Measurements from ENCODE around the gene HSF4.

HSF4 gene

DNA sequence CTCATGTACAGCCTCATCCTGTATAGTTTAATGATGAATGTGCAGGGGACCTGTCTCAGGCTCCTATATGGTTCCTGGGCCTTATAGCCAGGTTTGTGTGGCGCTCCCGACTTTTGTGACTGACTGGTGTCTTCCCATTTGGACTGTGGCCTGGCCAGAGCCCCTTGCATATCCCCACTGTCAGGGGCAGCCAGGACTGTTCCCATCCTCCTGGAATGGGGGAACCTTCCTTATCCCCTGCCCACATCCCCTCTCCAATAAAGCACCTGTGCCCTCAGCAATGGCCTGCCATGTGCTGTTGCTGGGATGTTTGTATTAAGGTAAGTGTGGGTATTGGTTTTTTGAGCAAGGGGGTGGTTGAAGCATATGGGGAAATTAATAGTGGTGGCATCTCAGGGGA is 16.3 kb upstream of the HSF4 start:
- H3K27ac ChIP-seq: no peak overlapping the region

DNA sequence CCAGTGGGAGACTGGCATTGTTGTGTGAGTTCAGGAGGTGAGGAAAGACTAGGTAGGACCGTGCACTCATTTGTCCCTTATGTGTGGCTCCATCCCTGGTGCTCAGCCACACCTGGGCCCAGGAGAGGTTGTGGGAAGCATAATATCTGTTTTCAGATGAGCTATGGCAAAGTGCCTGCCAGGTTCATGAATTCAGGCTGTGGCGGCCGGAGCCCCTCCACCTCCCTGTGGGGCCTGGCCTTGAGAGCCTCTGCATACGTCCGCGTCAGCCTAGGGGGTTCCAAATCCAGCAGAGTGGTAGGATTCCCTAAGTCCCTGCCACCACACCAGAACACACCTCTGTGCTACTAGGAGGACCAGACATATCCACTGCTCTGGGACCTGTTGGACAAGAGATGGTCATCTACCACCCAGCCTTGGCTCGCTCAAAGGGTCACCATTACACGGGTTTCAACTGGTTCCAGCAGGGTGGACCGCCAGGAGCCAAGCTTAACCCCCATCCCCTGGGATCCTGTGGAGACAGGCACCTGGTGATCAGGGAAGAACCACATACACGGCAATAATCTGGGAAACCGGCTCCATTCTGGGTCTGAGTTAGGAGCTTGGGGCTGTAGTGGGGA is 15.8 kb upstream of the HSF4 start:
- Histone ChIP-seq H3K9me3 (replicated peaks in 1 of 11) (peaks cover 0 to 12% (median 0%) of the 10 kb centered on the region in 11 experiments; a peak in 4 of 22 replicates), H3K9ac (no peak overlapping the region), H3K27ac (no peak overlapping the region), H3K4me1 (peaks cover 10 to 17% (median 14%) of the 10 kb centered on the region in 10 experiments; a peak in 19 of 20 replicates), H3K36me3 (peaks cover 58 to 65% (median 63%) of the 10 kb centered on the region in 11 experiments), H3K4me2 (no peak overlapping the region), H3K4me3 (no peak overlapping the region), H3K27me3 (peaks cover 29 to 49% (median 41%) of the 10 kb centered on the region in 11 experiments), H4K20me1 (peaks cover 38 to 99% (median 63%) of the 10 kb centered on the region in 11 experiments)
- no peak for TF ChIP-seq Cebpa-rat (IDR thresholded peaks at IDR 0.05)

More for the DNA sequence above, 16.3 kb upstream of the HSF4 start:
- Histone ChIP-seq H3K4me3 (no peak overlapping the region), H3K4me1 (peaks cover 10 to 15% (median 14%) of the 10 kb centered on the region in 10 experiments; a peak in 19 of 20 replicates), H3K36me3 (peaks cover 64 to 70% (median 68%) of the 10 kb centered on the region in 11 experiments), H3K27me3 (peaks cover 29 to 45% (median 41%) of the 10 kb centered on the region in 11 experiments), H3K4me2 (no peak overlapping the region), H4K20me1 (peaks cover 35 to 95% (median 58%) of the 10 kb centered on the region in 11 experiments), H3K9ac (no peak overlapping the region), H3K9me3 (replicated peaks in 1 of 11) (peaks cover 0 to 12% (median 0%) of the 10 kb centered on the region in 11 experiments; a peak in 4 of 22 replicates)
- TF ChIP-seq Cebpa-rat (IDR thresholded peaks at IDR 0.05): no peak

DNA sequence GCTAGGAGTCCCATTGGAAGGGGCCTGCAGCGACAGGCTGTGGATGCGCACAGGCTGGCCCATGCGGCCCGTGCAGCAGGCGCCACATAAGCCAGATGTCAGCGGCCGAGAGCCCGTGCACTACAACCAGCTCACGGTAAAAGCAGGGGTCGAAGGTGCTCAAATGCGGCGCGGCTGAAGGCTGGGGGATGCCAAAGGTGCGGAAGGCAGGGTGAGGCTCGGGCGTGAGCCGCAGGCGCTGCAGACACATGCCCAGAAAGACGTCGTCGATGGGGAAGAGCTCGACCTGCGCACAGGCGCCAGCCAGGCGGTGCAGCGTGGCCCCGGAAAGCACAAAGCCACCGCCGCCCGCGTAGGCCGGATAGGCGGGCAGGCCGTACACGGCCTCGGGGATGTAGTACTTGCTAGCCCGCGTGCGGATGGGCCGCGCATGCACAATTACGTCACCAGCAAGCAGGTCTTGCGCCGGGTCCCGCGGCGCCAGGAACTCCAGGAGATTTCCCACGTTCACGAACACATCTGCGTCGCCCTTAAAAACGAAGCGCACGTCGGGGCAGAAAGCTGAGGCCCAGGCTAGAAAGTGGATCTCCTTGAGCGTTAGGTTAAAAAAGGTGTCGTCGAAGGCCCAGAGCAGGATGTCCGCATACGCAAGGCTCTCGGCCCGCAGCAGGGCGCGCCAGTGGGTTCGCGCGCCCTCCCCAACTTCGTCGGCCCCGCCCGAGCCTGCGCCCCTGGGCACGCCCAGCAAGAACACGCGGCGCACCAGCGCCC is 15.1 kb upstream of the HSF4 start:
- peak overlapping the region in 2 of 10 experiments; percentile 63 to 72; a peak in 1 of 20 replicates for H3K4me3 ChIP-seq
- peaks cover 0 to 12% (median 0%) of the 10 kb centered on the region in 11 experiments; a peak in 4 of 22 replicates for H3K9me3 ChIP-seq (replicated peaks in 1 of 11)
- peaks cover 29 to 51% (median 42%) of the 10 kb centered on the region in 11 experiments for H3K27me3 ChIP-seq
- H3K36me3 ChIP-seq: peaks cover 52 to 64% (median 56%) of the 10 kb centered on the region in 11 experiments
- peak overlapping the region in 9 of 11 experiments; percentile 79 to 97 (median 85); a peak in 13 of 22 replicates for H3K4me2 ChIP-seq
- H3K9ac ChIP-seq: no peak overlapping the region
- H4K20me1 ChIP-seq: peaks cover 45 to 100% (median 70%) of the 10 kb centered on the region in 11 experiments
- no peak overlapping the region for H3K27ac ChIP-seq
- H3K4me1 ChIP-seq: peaks cover 10 to 20% (median 14%) of the 10 kb centered on the region in 10 experiments; a peak in 19 of 20 replicates
- TF ChIP-seq Cebpa-rat (IDR thresholded peaks at IDR 0.05): no peak

DNA sequence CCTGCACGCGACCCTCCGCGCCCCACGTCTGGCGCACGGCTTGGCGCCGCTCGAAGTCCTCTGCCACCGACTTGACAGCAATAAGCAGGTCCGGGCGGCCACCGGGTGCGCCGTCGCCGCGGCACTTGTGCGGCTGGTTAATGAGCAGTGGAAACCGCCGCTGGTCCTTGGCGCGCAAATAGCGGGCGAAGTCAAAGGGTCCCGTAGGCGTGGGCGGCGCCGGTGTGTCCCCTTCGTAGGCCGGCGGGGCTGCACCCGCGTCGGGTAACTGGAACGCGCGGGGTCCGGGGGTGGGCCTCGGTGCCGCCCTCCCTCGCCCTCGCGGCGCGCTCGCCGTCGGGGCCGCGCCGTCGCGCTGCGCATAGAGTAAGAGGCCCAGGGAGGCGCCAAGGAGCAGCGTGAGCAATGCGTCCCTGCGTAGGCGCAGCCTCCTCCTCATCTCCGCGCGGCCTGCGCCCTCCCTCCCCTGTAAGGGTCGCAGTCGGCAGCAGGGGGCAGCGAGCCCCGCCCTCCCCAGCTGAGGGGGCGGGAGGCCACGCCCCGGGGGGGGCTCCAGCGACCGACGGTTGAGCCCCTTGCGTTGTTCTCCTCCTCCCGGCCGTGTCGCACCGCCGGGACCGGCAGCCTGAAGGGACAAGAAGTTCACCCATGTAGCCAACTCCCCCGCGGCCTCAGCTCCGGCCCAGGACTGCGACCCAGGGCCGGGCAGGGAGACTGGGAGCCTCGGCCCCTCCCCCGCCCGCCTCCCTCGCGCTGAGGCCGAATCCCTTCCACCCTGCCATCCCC is 14.3 kb upstream of the HSF4 start:
- peaks cover 44 to 58% (median 48%) of the 10 kb centered on the region in 11 experiments for H3K36me3 ChIP-seq
- H3K4me3 ChIP-seq: peak overlapping the region; percentile 54 to 72 (median 60)
- peaks cover 0 to 12% (median 0%) of the 10 kb centered on the region in 11 experiments; a peak in 4 of 22 replicates for H3K9me3 ChIP-seq (replicated peaks in 1 of 11)
- H3K4me1 ChIP-seq: peaks cover 12 to 23% (median 16%) of the 10 kb centered on the region in 10 experiments
- H3K9ac ChIP-seq: peak overlapping the region; percentile 34 to 80 (median 69)
- peak overlapping the region in 1 of 11 experiments; percentile 35; a peak in 2 of 22 replicates for H3K27ac ChIP-seq
- H3K27me3 ChIP-seq: peaks cover 29 to 54% (median 45%) of the 10 kb centered on the region in 11 experiments
- no peak for TF ChIP-seq Cebpa-rat (IDR thresholded peaks at IDR 0.05)
- peak overlapping the region; percentile 79 to 97 (median 85) for H3K4me2 ChIP-seq
- peaks cover 53 to 100% (median 76%) of the 10 kb centered on the region in 11 experiments for H4K20me1 ChIP-seq

- Histone ChIP-seq H3K4me2 (peak within 1 kb of the TSS; percentile 79 to 97 (median 85)), H3K4me3 (peak within 1 kb of the TSS; percentile 54 to 72 (median 60)), H3K27me3 (peaks cover 29 to 59% (median 50%) of the 10 kb centered on the region in 11 experiments)
Measured at GRCh38 chr16:67150833-67151396, 13.6 kb upstream of the HSF4 start, which contains the start of gene B3GNT9. B3GNT9 (minus strand) TSS chr16:67150998; CDS start chr16:67150485, 513 bp downstream.

DNA sequence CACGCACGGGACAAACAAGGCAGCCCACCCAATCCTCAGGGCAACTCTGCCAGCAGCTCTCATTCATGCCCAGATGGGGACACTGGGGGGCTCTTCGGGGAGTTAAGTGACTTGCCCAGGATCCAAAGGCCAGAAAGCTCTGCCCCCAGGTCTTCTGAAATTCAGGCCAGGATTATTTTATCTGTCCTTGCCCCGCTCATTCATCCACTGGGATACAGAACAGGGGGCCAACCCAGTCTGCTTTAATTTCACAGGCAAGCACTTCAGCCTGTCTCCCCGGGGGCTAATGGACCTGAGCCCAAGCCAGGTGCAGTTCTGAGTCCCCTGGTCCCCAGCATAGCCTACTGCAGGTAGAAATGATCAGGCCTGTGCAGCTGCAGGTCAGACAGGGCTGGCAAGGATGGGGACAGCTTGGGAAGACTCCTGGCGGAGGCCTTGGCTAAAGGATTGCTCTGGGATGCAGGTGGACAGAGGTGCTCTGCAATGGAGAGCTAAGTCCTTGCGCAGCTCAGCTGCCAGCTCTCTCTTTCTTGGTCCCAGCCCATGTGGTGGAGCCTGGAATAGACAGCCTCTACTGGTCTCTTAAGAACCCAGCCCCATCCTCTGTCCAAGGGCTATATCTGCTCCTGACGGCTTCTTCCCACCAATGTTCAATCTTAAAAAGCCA is 13.0 kb upstream of the HSF4 start:
- Histone ChIP-seq H3K9me3 (replicated peaks in 1 of 11) (peaks cover 0 to 12% (median 0%) of the 10 kb centered on the region in 11 experiments; a peak in 4 of 22 replicates), H3K4me3 (0 out of 20 replicates have a peak overlapping the region, but pooled peaks of 1 of the 10 experiments have one; percentile 63), H3K27me3 (peaks cover 29 to 61% (median 52%) of the 10 kb centered on the region in 11 experiments), H3K27ac (no peak overlapping the region), H3K9ac (no peak overlapping the region), H4K20me1 (peaks cover 66 to 100% (median 87%) of the 10 kb centered on the region in 11 experiments), H3K36me3 (peaks cover 31 to 45% (median 35%) of the 10 kb centered on the region in 11 experiments), H3K4me1 (peaks cover 19 to 35% (median 28%) of the 10 kb centered on the region in 10 experiments), H3K4me2 (peak overlapping the region; percentile 79 to 97 (median 85); a peak in 14 of 22 replicates)
- TF ChIP-seq Cebpa-rat (IDR thresholded peaks at IDR 0.05): no peak

More at GRCh38 chr16:67150833-67151396, 13.6 kb upstream of the HSF4 start, which contains the start of gene B3GNT9:
- no peak for TF ChIP-seq Cebpa-rat (IDR thresholded peaks at IDR 0.05)
- H3K4me1 ChIP-seq: peaks cover 19 to 30% (median 23%) of the 10 kb centered on the region in 10 experiments
- H3K9me3 ChIP-seq (replicated peaks in 1 of 11): peaks cover 0 to 12% (median 0%) of the 10 kb centered on the region in 11 experiments; a peak in 4 of 22 replicates
- peaks cover 59 to 100% (median 83%) of the 10 kb centered on the region in 11 experiments for H4K20me1 ChIP-seq
- peaks cover 37 to 51% (median 42%) of the 10 kb centered on the region in 11 experiments for H3K36me3 ChIP-seq
- H3K9ac ChIP-seq: peak within 1 kb of the TSS; percentile 34 to 80 (median 69)
- peak within 1 kb of the TSS in 1 of 11 experiments; percentile 35; a peak in 2 of 22 replicates for H3K27ac ChIP-seq

DNA sequence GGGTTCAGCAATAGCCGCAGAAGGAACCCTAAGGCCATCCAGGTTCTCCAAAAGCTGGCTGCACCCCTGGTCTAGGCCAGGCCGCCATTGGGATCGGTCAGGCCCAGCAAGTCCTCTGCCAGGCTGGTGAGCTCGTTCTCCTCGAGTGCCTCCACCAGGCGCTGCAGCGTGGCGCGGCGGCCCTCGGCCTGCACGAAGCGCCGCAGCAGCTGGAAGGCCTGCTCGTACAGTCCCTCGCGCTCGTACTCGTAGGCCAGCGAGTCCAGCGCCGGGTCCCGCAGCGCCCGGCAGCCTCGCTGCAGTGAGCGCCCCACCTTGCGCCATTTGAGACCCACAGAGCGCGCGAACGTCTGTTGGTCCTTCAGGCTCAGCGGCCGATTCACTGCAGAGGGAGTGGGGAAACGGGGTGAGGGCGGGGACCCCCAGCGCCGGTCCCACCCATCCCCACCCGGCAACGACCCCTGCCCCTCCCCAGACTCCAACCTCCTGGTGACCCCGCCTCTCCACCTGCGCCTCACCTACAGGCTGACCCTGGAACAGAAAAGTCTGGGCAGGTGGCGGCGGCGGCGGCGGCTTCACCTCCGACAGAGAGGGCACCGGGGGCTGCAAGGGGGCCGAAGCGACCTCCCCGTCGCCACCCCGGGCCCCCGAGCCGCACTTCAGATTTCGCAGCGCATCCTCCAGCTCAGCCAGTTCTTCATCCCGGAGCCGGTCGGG is 9.8 kb upstream of the HSF4 start:
- no peak for TF ChIP-seq Cebpa-rat (IDR thresholded peaks at IDR 0.05)
- Histone ChIP-seq H4K20me1 (peaks cover 69 to 97% (median 87%) of the 10 kb centered on the region in 11 experiments), H3K4me2 (peak overlapping the region; percentile 52 to 88 (median 71)), H3K4me1 (peaks cover 37 to 56% (median 46%) of the 10 kb centered on the region in 10 experiments), H3K9me3 (replicated peaks in 1 of 11) (peaks cover 0 to 6% (median 0%) of the 10 kb centered on the region in 11 experiments; a peak in 3 of 22 replicates), H3K9ac (0 out of 22 replicates have a peak overlapping the region, but pooled peaks of 1 of the 11 experiments have one; percentile 7), H3K27ac (no peak overlapping the region), H3K36me3 (peaks cover 0 to 13% (median 4%) of the 10 kb centered on the region in 11 experiments; a peak in 14 of 22 replicates), H3K4me3 (no peak overlapping the region), H3K27me3 (peaks cover 20 to 55% (median 43%) of the 10 kb centered on the region in 11 experiments)

All from BLaER1 treated with 17β-estradiol and CSF1 and Interleukin-3, amounts not matched to agents 10 nM and 100 nM (cell line).